ENCODE data around the gene ACAA1. TPM values are rescaled to one million over a fixed set of nuclear protein-coding genes. Genes with fewer than 3 reads are reported as not detected.

ACAA1 gene
- total and polyA plus RNA-seq, 9 of the 15 experiments (the other 6 are each of a cell fraction or from before 2014, with no cell fraction given): 4.0 to 88.9 (median 57.2) TPM

DNA sequence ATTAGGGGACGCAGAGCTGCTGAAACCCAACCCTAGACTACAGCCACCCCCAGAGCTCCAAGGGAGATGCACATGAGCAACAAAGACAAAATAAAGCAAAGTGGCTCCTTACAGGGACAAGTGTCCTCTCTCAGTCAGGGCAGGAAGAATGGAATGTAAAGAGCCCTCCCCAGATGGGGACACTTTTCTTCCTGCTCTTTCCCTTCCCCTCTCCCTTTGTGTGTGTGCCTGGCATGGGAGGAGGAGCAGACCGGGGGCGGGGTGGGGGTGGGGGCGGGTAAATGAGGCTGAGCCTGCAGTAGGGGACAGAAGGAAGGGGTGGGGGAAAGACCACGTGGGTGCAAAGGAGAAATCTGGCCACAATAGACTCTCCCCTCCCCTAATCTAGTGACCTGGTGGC is 37.4 kb downstream of the ACAA1 start (continued):
- TF ChIP-seq, protein P1, sequence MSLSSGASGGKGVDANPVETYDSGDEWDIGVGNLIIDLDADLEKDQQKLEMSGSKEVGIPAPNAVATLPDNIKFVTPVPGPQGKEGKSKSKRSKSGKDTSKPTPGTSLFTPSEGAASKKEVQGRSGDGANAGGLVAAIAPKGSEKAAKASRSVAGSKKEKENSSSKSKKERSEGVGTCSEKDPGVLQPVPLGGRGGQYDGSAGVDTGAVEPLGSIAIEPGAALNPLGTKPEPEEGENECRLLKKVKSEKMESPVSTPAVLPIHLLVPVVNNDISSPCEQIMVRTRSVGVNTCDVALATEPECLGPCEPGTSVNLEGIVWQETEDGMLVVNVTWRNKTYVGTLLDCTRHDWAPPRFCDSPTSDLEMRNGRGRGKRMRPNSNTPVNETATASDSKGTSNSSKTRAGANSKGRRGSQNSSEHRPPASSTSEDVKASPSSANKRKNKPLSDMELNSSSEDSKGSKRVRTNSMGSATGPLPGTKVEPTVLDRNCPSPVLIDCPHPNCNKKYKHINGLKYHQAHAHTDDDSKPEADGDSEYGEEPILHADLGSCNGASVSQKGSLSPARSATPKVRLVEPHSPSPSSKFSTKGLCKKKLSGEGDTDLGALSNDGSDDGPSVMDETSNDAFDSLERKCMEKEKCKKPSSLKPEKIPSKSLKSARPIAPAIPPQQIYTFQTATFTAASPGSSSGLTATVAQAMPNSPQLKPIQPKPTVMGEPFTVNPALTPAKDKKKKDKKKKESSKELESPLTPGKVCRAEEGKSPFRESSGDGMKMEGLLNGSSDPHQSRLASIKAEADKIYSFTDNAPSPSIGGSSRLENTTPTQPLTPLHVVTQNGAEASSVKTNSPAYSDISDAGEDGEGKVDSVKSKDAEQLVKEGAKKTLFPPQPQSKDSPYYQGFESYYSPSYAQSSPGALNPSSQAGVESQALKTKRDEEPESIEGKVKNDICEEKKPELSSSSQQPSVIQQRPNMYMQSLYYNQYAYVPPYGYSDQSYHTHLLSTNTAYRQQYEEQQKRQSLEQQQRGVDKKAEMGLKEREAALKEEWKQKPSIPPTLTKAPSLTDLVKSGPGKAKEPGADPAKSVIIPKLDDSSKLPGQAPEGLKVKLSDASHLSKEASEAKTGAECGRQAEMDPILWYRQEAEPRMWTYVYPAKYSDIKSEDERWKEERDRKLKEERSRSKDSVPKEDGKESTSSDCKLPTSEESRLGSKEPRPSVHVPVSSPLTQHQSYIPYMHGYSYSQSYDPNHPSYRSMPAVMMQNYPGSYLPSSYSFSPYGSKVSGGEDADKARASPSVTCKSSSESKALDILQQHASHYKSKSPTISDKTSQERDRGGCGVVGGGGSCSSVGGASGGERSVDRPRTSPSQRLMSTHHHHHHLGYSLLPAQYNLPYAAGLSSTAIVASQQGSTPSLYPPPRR (CRISPR knock-in tag; IDR thresholded peaks at IDR 0.05; ENCODE audit: borderline replicate concordance): no peak
- TF ChIP-seq ELF1 (tag; IDR thresholded peaks at IDR 0.05): no peak

DNA sequence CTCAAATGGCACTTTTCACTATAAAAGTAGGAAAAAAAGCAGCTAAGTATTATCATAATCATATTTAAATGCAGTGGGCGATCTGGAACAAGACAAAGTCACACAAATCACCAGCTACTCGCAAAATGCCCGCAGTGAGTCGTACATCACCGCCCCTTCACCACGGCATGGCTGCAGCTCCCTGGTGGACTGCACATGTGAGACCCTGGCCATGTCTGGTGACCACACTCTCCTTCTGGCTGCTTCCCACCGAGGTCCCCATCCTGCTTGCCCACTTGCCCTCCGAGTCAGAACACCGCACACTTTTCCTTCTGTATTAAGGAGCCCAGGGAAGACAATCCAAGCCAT is 38.6 kb downstream of the ACAA1 start:
- Histone ChIP-seq H4K20me1 (replicated peaks; ENCODE audit: control insufficient read depth, insufficient read depth, low read length) (no peaks in the 10 kb centered on the region), H3K9me3 (replicated peaks; ENCODE audit: control insufficient read depth, insufficient read depth, low read depth, low read length) (no peaks in the 10 kb centered on the region), H3K27me3 (ENCODE audit: control insufficient read depth in 2 of 2, insufficient read depth in 2 of 2, low read length in 2 of 2) (peaks cover 60 to 77% of the 10 kb centered on the region in 2 experiments), H3K9me1 (ENCODE audit: control insufficient read depth, insufficient read depth, low read length) (no peaks in the 10 kb centered on the region), H3K4me3 (no peak overlapping the region), H3K4me1 (replicated peaks in 1 of 2; ENCODE audit: control insufficient read depth in 2 of 2, insufficient read depth in 2 of 2, low read length in 2 of 2) (no peaks in the 10 kb centered on the region), H3K4me2 (ENCODE audit: insufficient read depth, low read length) (no peak overlapping the region), H3K79me2 (ENCODE audit: control insufficient read depth, insufficient read depth, low read length) (no peaks in the 10 kb centered on the region), H3K36me3 (ENCODE audit: control insufficient read depth, insufficient read depth, low read length) (no peaks in the 10 kb centered on the region), H3K9ac (ENCODE audit: insufficient read depth in 1 of 2, low read depth in 2 of 2, low read length in 2 of 2) (no peak overlapping the region), H2AFZ (ENCODE audit: low read depth, low read length) (no peak overlapping the region), H3K27ac (ENCODE audit: extremely low read depth, low read depth, low read length) (no peak overlapping the region)
- intact Hi-C loops (cut with micrococcal nuclease): no loop called here
- in situ Hi-C loops (cut with MboI): no loop called here
- ChIA-PET CTCF (ENCODE audit: low intra/inter-chr PET ratio) (interaction anchor here (0.7 kb wide), 1 partner anchor 886 kb away, joined by 3 read pairs; no protein-coding TSS in a partner anchor), POLR2A (interaction anchor here (2.0 kb wide), 1 partner anchor 12 kb away, joined by 8 read pairs; no protein-coding TSS in a partner anchor)
- no TSS peak for BruUV-seq (replicated peaks)
- DNase-seq (ENCODE audit: extremely low read depth in 1 of 4, low spot score in 3 of 4) (no peak), FAIRE-seq (no peak), ATAC-seq (no peak)
- 0% methylated on average over 9 of the region's 9 CpGs for WGBS (ENCODE audit: insufficient coverage, low coverage, missing lambda C conversion rate)
- TF ChIP-seq CEBPB (tag; IDR thresholded peaks at IDR 0.05): no peak
- no peak for TF ChIP-seq SP2 (IDR thresholded peaks at IDR 0.05; ENCODE audit: extremely low read depth, low read depth, low read length, poor library complexity, severe bottlenecking)
- TF ChIP-seq SRSF3 (IDR thresholded peaks at IDR 0.05; ENCODE audit: insufficient read depth, low read length): no peak
- no peak for TF ChIP-seq YBX1 (IDR thresholded peaks at IDR 0.05)
- no peak for TF ChIP-seq HNRNPL (IDR thresholded peaks at IDR 0.05; ENCODE audit: low read depth, low read length)
- TF ChIP-seq CCAR2 (IDR thresholded peaks at IDR 0.05; ENCODE audit: low read depth, low read length): no peak

Data from K562 (cell line).